Pericardium fibroblast (primary cell): ENCODE data around the gene NRP2. TPM values are rescaled to one million over a fixed set of nuclear protein-coding genes. Genes with fewer than 3 reads are reported as not detected.

Source experiments
- total RNA-seq: library from RNA; depleted of rRNA; stranded (reverse); fragments of >200 nt; gene quantifications from 2 replicates; pipeline ENCODE4 v1.2.3, GENCODE V29; 2015

NRP2 gene, protein sequence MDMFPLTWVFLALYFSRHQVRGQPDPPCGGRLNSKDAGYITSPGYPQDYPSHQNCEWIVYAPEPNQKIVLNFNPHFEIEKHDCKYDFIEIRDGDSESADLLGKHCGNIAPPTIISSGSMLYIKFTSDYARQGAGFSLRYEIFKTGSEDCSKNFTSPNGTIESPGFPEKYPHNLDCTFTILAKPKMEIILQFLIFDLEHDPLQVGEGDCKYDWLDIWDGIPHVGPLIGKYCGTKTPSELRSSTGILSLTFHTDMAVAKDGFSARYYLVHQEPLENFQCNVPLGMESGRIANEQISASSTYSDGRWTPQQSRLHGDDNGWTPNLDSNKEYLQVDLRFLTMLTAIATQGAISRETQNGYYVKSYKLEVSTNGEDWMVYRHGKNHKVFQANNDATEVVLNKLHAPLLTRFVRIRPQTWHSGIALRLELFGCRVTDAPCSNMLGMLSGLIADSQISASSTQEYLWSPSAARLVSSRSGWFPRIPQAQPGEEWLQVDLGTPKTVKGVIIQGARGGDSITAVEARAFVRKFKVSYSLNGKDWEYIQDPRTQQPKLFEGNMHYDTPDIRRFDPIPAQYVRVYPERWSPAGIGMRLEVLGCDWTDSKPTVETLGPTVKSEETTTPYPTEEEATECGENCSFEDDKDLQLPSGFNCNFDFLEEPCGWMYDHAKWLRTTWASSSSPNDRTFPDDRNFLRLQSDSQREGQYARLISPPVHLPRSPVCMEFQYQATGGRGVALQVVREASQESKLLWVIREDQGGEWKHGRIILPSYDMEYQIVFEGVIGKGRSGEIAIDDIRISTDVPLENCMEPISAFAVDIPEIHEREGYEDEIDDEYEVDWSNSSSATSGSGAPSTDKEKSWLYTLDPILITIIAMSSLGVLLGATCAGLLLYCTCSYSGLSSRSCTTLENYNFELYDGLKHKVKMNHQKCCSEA
- 20.7 and 26.1 TPM in 2 replicates for total RNA-seq

DNA sequence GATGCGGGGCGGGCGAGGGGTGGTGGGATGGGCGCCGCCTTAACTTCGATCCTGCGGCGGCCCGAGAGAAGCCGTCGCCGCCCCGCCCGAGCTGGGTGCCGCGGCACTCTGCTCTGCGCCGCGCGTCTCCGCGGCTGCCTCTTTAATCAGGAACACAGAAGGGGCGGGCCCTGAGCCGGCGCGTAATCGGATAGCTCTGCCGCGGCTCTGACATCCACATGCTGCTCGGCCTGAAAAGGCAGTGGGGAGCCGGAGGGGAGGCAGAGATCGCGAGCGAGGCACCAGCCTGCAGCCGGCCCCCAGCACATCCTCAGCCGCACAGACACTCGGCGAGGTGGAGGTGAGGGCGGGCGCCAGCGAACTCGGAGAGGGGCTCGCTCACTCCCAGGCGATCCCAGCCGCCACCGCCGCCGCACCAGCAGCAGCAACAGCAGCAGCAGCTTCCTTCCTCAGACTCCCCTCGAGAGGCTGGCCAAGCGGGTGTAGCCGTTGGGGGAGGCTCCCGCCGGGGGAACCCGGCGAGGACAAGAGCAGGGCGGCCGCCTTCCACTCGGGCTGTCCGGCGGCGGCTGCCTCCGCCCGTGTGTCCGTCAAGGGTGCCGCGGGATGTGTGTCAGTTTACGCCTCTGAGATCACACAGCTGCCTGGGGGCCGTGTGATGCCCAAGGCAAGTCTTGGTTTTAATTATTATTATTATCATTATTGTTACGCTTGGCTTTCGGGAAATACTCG lies at the start of gene NRP2:
Gene NRP2 (plus strand): TSS at position 263 of the 732 bp plus-strand sequence. CDS start 790 bp downstream, outside the sequence.

